NK-92 (cell line): ENCODE measurements around the gene CAMK2D.
"Not testable (repeated sequence)": the region's sequence is repeated elsewhere in the genome, so short reads cannot be mapped to it uniquely, and the experiment has no call there.

Source experiments
- DNase-seq: peaks from one replicate; lab custom pipeline; 2025; ENCODE audit not compliant: unreplicated experiment; lab: John Stamatoyannopoulos, UW

CAMK2D gene

DNA sequence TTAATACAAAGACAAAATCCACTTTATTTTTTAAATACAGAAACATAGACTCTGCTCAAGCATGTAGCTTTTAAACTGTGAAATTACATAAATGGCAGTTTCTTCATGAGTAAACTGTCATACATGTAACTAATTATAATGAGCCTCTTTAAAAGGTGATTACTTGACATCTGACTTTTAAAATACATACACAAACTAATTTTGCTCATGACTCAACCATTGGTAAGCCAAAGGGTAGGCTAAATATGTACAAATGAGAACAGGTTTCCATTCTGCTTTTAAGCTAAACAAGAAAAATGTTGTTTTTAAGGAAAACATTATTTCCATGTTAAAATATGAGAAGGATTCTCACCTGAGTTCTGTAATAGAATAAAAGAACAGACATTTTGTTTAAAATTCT is 27.9 kb downstream of the CAMK2D start:
- DNase-seq = no peak

DNA sequence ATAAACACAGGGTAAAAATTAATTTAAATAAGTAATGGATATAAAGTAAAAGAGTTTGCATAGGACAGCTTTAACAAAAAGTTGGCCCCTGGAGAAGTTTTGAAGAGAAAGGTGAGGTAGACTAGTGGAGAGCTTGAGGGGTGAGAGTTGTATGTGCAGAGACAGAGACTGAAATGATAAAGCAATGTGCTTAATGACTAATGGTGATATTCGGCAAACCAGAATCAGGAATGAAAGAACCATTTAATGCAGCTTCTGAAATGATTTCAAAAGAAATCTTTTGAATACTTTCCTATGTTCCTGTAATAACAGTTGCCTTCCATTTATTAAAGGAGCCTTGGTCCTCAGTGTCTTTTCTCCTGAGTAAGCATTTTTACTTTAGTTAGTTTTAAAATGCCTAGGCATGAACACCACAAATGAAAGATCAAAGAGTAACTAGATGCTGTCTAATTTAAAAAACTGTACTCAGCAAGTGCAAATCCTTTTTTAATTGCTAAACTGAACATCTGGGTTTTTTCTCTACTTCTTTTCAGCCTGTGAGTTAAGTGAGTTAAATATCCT is 28.5 kb downstream of the CAMK2D start:
- DNase-seq = no peak

DNA sequence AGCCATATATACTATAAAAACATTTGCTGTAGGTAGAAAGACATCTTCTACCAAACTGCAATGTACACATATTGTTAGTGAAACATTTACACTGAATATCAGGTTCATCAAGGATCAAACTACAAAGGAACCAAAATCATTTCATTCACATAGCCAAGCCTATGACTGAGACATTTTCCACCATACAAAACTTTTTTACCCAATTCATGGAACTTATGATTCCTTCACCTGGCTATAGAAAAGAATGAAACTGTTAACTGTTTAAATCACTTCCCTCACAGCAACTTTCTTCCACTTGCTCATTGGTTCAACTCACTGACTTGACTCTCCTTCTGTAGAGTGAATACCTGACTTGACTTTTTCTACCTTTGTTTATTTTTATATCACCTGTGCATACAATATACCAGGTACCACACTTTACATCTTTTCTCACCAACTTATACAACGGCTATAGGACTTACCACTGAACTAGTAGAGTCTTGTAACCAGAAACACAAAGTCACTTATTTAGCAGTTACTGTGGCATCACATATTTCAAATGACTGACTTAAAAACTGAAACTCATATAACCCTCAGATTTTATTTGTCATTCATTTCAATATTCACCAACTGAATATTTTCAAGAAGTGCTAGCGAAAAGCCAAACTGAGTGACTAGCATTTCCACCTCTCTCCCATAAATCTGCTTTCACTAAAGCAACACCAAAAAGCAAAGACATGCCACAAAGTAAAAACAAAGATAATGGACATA is 30.9 kb downstream of the CAMK2D start:
- DNase-seq = no peak

GRCh38 chr4:113727802-113728201 is 33.7 kb downstream of the CAMK2D start:
- no peak for DNase-seq

GRCh38 chr4:113725963-113726362 is 35.6 kb downstream of the CAMK2D start:
- DNase-seq = no peak

DNA sequence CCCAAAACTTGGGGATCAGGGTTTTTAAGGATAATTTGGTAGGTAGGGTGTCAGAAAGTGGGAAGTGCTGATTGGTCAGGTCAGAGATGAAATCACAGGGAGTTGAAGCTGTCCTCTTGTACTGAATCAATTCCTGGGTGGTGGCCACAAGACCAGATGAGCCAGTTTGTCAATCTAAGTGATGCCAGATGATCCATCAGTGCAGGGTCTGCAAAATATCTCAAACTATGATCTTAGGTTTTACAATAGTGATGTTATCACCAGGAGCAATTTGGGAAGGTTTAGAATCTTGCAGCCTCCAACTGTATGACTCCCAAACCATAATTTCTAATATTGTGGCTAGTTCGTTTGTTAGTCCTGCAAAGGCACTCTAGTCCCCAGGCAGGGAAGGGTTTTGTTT is 43.3 kb downstream of the CAMK2D start:
- DNase-seq = no peak

DNA sequence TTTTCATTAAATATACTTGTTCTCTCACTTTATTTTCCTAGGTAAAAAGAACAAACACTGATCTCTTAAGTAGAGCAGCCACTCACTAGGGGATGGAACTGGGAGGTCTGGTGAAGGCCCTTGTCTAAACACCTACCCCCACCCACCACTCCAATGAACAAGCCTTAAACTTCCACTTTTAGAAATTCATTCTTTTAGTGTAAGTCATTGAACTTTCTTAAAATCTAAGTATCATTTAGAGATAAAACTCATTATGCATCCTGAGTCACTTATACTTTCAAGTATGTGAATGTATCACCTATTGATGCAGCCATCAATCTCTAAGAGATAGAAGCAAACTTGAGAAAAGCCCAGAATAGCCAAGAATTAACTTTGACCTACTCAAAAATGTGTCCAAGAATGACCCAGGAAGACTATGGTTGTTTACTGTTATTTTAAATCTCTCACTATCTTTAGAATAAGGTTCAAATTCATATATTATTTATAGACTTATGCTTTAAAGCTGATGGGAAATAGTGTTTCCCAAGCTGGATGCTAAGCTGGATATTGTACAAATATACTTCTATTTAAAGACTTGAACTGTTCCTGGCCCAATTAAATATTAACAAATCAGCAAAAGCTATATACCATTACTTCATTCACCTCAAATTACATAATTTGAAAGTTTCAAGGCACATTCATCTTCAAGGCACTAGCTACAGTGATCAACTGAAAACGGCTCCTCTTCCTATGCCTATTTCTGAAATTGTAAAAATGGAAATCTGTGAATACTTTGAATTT is 49.5 kb downstream of the CAMK2D start:
- no peak for DNase-seq

DNA sequence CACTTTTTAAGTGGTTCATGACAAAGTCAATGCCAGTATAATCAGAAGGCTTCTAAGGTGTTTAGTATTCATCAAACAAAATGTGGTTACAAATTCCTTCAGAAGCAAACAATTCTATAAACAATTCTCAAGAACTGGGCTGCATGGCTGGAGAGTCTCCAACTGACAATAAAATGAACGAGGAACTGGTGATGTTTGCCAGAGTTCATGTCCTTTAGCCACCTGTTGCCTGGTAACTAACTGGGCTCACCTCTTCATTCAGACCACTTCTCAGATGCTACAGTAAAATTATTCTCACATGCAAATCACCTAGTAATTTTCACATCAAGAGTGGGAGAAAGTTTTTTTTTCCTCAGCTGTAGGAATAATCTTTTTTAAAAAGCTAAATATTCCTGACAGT is 53.3 kb downstream of the CAMK2D start:
- DNase-seq = no peak

DNA sequence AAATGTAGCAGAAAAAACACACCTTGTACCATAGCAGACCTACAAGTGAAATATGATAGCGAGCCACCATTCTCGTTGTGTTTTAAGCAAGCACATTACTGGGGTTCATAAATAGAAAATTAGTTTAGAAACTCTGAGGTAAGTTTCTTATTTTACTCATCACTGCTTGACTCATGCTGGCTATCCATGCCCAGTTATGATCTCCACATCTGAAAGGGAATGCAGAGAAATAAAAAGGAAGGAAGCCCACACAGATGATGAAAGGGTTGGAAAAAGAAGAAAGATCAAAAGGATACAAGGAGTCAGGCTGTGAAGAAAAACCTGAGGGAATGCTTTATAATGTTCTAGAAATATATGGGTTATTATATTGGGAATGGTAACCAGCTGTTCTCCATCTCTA is 54.5 kb downstream of the CAMK2D start:
- DNase-seq = no peak

DNA sequence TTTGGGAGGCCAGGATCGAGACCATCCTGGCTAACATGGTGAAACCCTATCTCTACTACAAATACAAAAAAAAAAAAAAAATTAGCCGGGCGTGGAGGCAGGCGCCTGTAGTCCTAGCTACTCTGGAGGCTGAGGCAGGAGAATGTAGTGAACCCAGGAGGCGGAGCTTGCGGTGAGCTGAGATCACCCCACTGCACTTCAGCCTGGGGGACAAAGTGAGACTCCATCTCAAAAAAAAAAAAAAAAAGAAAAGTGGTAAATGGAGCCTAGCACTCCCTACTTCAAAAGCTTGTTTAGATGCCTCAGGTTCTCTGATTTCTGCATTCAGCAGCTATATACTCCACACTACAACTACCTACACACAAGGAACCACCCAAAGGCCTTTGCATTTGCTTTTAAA is 56.4 kb downstream of the CAMK2D start:
- not testable (repeated sequence) for DNase-seq

DNA sequence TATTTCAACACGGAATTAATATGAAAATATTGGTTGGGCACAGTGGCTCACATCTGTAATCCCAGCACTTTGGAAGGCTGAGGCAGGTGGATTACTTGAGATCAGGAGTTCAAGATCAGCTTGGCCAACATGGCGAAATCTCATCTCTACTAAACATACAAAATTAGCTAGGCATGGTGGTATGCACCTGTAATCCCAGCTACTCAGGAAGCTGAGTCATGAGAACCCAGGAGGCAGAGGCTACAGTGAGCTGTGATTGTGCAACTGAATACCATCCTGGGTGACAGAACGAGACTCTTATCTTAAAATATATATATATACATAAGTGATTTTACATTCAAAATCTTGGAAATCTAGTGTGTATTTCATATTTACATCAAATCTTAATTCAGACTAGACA is 58.9 kb downstream of the CAMK2D start:
- not testable (repeated sequence) for DNase-seq

DNA sequence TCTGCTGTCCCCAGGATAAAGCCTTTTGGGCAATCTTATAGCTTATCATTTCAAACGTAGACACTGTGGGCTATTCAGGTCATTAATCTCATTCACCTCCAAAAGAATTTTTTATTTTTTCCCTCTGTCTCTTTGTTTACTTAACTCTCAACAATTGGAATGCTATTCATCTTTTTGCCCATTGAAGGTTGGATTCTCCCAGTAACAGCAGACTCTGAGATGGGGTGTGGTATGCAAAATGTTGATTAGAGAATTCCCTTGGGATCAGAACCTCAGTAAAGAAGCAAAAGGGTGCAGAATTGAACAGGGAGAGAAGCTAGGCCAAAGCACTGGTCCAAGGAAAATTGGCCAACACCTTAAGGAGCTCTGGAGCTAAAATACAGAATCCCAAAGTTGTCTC is 60.4 kb downstream of the CAMK2D start:
- no peak for DNase-seq

GRCh38 chr4:113700602-113701150 is 60.9 kb downstream of the CAMK2D start:
- no peak for DNase-seq

GRCh38 chr4:113699772-113700171 is 61.8 kb downstream of the CAMK2D start:
- no peak for DNase-seq

GRCh38 chr4:113697429-113697828 is 64.1 kb downstream of the CAMK2D start:
- no peak for DNase-seq

DNA sequence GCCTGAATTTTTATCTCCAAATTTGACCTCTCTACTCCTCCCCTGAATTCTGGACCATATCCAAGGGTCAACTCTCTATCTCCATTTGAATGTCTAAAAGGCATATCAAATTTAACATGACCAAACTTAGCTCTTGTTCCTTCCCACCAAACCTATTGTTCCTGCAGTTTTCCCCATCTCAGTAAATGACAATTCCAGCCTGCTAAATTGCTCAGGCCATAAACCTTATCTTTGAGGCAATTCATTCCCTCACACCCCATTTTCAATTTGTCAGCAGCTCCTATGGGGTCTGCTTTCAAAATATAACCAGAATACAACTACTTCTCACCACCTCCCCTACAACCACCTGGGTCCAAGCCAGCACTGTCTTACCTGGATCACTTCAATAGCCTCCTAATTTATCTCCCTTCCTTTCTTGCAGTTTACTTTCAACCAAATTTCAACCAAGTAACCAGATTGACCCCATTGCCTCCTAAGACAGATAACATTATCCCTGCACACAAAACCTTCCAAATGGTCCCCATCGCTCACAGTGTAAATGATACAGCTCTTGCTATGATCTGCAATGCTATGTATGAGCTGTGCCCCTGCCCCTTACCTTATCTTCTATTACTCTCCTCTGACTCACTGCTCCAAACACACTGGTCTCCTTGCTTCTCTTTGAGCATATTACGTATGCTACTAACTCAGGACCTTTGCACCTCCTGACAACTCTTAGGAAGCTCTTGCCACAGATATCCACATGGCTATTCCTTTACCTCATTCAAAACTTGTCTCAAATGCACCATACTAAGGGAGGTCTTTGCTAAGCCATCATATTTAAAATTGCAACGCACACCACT is 66.0 kb downstream of the CAMK2D start:
- DNase-seq = no peak

DNA sequence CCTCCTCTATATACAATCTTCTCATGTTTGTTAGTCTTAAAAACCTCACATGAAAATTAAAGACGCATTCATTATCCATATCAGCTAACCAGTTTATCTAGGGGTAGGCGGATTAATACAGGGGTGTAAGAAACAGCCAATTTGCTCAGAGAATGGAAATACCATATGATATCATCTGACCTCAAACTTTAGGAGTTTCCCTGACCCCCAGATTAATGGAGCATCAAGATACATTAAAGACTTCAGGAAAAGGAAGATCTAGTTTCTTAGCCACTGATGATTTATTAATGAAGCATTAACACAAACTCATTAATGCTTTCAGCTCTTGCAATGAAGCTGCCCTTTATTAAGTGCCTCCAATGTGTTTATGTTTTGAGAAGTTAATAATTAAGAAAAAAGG is 67.5 kb downstream of the CAMK2D start:
- DNase-seq = no peak

DNA sequence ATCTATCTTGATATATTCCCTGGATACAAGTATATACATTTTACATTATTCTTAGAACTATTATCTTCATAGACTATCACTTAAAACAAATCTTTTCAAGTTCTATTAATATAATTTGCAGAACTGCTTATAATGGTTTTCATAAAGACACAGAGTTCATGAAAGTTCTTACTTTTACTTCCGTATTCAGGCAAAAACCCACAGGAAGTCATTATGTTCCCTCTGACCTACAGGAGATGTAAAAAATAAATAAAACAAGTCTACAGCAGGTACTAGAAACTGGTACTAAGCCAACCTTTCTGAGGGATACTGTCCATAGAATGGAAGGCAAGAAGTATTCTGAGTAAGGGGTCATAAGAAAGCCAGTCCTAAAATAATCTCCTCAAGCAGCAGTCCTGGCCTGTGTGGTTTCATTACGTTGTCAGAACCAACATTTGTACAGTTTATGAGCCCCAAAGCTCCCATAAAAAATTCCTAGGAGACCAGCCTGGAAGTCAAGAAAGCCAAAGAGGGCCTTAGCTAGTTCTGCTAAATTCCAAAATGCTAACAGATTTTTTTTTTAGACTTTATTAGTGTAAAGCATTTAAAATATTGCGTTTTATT is 68.6 kb downstream of the CAMK2D start:
- no peak for DNase-seq

- DNase-seq = no peak
These were observed 69.9 kb downstream of the CAMK2D start for GRCh38 chr4:113691676-113692075.

DNA sequence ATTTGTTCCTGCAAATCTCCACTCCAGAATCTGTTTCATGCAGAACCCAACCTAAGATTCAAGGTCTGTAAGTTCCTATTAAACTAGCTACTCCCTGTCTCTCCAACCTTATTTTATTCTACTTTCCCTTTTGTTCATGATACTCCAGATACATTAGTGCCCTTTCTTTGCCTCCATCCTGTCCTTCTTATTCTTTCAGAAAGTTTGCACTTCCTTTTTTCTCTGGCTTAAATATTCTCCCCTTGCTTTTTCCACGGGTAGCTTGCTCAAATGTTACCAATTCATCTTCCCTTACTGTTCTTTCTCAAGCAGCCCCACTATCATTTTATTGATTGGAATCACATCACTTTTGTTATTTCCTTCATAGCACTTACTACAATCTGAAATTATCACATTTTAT is 72.1 kb downstream of the CAMK2D start:
- no peak for DNase-seq
